Fibroblast of skin of left biceps (primary cell): ENCODE data around the gene N4BP3.
"Not testable (repeated sequence)": the region's sequence is repeated elsewhere in the genome, so short reads cannot be mapped to it uniquely, and the experiment has no call there.

Source experiments
- DNase-seq, 2 experiments: peaks; one replicate each; pipeline ENCODE4 v3.0.0-alpha.2; 2013; ENCODE audit warnings: low read depth in 2 of 2

Gene N4BP3

GRCh38 chr5:178113141-178113787, at the start of gene N4BP3:
Gene N4BP3, plus strand, starts transcription at chr5:178113532. Its CDS starts 6,052 bp downstream, at chr5:178119584.
- no peak for DNase-seq

GRCh38 chr5:178067755-178068154, 45.6 kb upstream of the N4BP3 start:
- DNase-seq = no peak

- DNase-seq = no peak
Measured at GRCh38 chr5:178068293-178068692, 45.0 kb upstream of the N4BP3 start.

- DNase-seq = no peak
Measured at GRCh38 chr5:178069909-178070308, 43.4 kb upstream of the N4BP3 start.

GRCh38 chr5:178071108-178071507, 42.2 kb upstream of the N4BP3 start:
- no peak for DNase-seq

- no peak for DNase-seq
Measured at GRCh38 chr5:178072749-178073148, 40.6 kb upstream of the N4BP3 start.

- DNase-seq = no peak
Measured at GRCh38 chr5:178074266-178074952, 38.9 kb upstream of the N4BP3 start.

- DNase-seq = not testable (repeated sequence)
Measured at GRCh38 chr5:178076965-178077364, 36.4 kb upstream of the N4BP3 start.

GRCh38 chr5:178077751-178078150, 35.6 kb upstream of the N4BP3 start:
- no peak for DNase-seq

GRCh38 chr5:178078197-178079010, 34.9 kb upstream of the N4BP3 start:
- no peak for DNase-seq

GRCh38 chr5:178080056-178080455, 33.3 kb upstream of the N4BP3 start:
- no peak for DNase-seq

GRCh38 chr5:178080618-178081410, 32.5 kb upstream of the N4BP3 start:
- DNase-seq = no peak

- DNase-seq = no peak
Measured at GRCh38 chr5:178081571-178082243, 31.6 kb upstream of the N4BP3 start.

GRCh38 chr5:178083922-178084321, 29.4 kb upstream of the N4BP3 start:
- DNase-seq = no peak

GRCh38 chr5:178085316-178085715, 28.0 kb upstream of the N4BP3 start:
- no peak for DNase-seq

GRCh38 chr5:178086266-178086665, 27.1 kb upstream of the N4BP3 start:
- DNase-seq = no peak

GRCh38 chr5:178087199-178087598, 26.1 kb upstream of the N4BP3 start:
- DNase-seq = not testable (repeated sequence)

- no peak for DNase-seq
Measured at GRCh38 chr5:178090856-178091255, 22.5 kb upstream of the N4BP3 start.

GRCh38 chr5:178093134-178093533, 20.2 kb upstream of the N4BP3 start:
- DNase-seq = no peak

- no peak for DNase-seq
Measured at GRCh38 chr5:178094345-178094744, 19.0 kb upstream of the N4BP3 start.

- no peak for DNase-seq
Measured at GRCh38 chr5:178098685-178099084, 14.6 kb upstream of the N4BP3 start.
